DOHH2 (cell line): ENCODE measurements around the gene CTSK.

ENCODE experiments used
- EZH2phosphoT487 ChIP-seq: fragments of 200-600 bp; sonication (generic); IDR thresholded peaks from 2 replicates; pipeline ENCODE4 v1.6.1; 2017; ENCODE audit warnings: borderline replicate concordance, mild to moderate bottlenecking, antibody characterized with exemption, low read length, moderate library complexity, mixed read lengths
- TF ChIP-seq, protein P1 (sequence below): fragments of 200-600 bp; sonication (generic); IDR thresholded peaks from one replicate; pipeline ENCODE4 v1.5.1; 2014; ENCODE audit warnings: antibody characterized with exemption, mild to moderate bottlenecking, low read depth, low read length; ENCODE audit not compliant: poor library complexity, severe bottlenecking

DNA sequence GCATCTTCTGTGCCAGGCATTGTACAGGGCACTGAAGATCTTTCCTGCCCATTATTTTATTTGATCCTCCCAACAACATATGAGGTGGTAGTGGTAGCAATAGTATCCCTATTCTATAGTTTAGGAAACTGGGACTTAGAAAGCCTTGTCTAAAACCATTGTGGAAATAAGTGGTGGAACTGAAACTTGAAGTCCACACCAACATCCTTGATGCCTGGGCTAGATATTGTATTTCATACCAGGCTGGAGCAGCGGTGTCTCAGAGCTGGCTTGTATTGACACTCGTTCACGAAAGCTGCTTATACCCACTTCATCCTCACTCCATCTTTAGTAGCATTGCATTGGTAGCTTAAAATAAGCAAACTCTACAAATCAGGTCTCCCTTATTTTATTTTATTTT lies 32.8 kb downstream of the CTSK start:
- TF ChIP-seq, protein P1, sequence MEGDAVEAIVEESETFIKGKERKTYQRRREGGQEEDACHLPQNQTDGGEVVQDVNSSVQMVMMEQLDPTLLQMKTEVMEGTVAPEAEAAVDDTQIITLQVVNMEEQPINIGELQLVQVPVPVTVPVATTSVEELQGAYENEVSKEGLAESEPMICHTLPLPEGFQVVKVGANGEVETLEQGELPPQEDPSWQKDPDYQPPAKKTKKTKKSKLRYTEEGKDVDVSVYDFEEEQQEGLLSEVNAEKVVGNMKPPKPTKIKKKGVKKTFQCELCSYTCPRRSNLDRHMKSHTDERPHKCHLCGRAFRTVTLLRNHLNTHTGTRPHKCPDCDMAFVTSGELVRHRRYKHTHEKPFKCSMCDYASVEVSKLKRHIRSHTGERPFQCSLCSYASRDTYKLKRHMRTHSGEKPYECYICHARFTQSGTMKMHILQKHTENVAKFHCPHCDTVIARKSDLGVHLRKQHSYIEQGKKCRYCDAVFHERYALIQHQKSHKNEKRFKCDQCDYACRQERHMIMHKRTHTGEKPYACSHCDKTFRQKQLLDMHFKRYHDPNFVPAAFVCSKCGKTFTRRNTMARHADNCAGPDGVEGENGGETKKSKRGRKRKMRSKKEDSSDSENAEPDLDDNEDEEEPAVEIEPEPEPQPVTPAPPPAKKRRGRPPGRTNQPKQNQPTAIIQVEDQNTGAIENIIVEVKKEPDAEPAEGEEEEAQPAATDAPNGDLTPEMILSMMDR: no peak
- no peak for TF ChIP-seq EZH2phosphoT487
